CD8-positive, alpha-beta memory T cell (primary cell): Measurements from ENCODE around the gene MAP2. TPM values are rescaled to one million over a fixed set of nuclear protein-coding genes. Genes with fewer than 3 reads are reported as not detected.
A peak's percentile ranks its signal among the peaks of the same experiment; 100 is the strongest.

Source experiments
- CTCF ChIA-PET: fragments of 350-600 bp; sonication (Branson Sonifier 250); formaldehyde crosslinking; loops from one replicate; lab custom pipeline; 2021; ENCODE audit warnings: antibody characterized with exemption; lab: Charles Lee
- POLR2A ChIA-PET: fragments of 350-600 bp; sonication (Branson Sonifier 250); formaldehyde crosslinking; loops from one replicate; lab custom pipeline; 2021; ENCODE audit warnings: antibody characterized with exemption; lab: Charles Lee
- DNase-seq, 5 donors: peaks; one replicate each; pipeline versions ENCODE4 v3.0.0 to v3.0.0-alpha.2; 2020 to 2022; ENCODE audit warnings: mixed read lengths in 1 of 5
- H3K27ac ChIP-seq: one replicate; pipeline ENCODE4 v1.7.0; 2013; ENCODE audit warnings: low read depth, mild to moderate bottlenecking, low read length, moderate library complexity
- H3K27me3 ChIP-seq: 2 replicates; pipeline ENCODE4 v1.7.0; 2013; ENCODE audit warnings: low read length, mild to moderate bottlenecking; ENCODE audit not compliant: insufficient read depth, poor library complexity, severe bottlenecking
- H3K36me3 ChIP-seq: 2 replicates; pipeline ENCODE4 v1.7.0; 2013; ENCODE audit warnings: mild to moderate bottlenecking, low read length, moderate library complexity; ENCODE audit not compliant: insufficient read depth
- H3K4me1 ChIP-seq: 2 replicates; pipeline ENCODE4 v1.7.0; 2013; ENCODE audit warnings: mild to moderate bottlenecking, low read length, moderate library complexity; ENCODE audit not compliant: insufficient read depth
- H3K4me3 ChIP-seq: 2 replicates; pipeline ENCODE4 v1.7.0; 2013; ENCODE audit warnings: mild to moderate bottlenecking, low read length
- H3K9me3 ChIP-seq: 2 replicates; pipeline ENCODE4 v1.7.0; 2013; ENCODE audit warnings: mild to moderate bottlenecking, low read length
- H3K27ac Mint-ChIP-seq, 8 donors: one replicate each; pipeline ENCODE4 v1.8.0; 2020 to 2021; ENCODE audit warnings: mixed read lengths in 8 of 8, mild to moderate bottlenecking in 6 of 8, inconsistent platforms in 3 of 8, moderate library complexity in 3 of 8
- H3K27me3 Mint-ChIP-seq, 2 donors: one replicate each; pipeline ENCODE4 v1.8.0; 2020 to 2021; ENCODE audit warnings: mixed read lengths in 2 of 2, mild to moderate bottlenecking in 1 of 2, moderate library complexity in 1 of 2
- H3K36me3 Mint-ChIP-seq, 3 donors: one replicate each; pipeline ENCODE4 v1.8.0; 2020 to 2021; ENCODE audit warnings: mixed read lengths in 3 of 3, inconsistent platforms in 1 of 3, mild to moderate bottlenecking in 1 of 3
- H3K4me1 Mint-ChIP-seq, 3 donors: one replicate each; pipeline ENCODE4 v1.8.0; 2020 to 2021; ENCODE audit warnings: mixed read lengths in 3 of 3, inconsistent platforms in 1 of 3, mild to moderate bottlenecking in 1 of 3
- H3K4me3 Mint-ChIP-seq, 7 donors: one replicate each; pipeline ENCODE4 v1.8.0; 2020 to 2021; ENCODE audit warnings: mixed read lengths in 7 of 7, mild to moderate bottlenecking in 6 of 7, moderate library complexity in 4 of 7, inconsistent platforms in 2 of 7
- H3K9me3 Mint-ChIP-seq, 5 donors: one replicate each; pipeline ENCODE4 v1.8.0; 2020 to 2022; ENCODE audit warnings: mixed read lengths in 5 of 5, mild to moderate bottlenecking in 3 of 5, moderate library complexity in 2 of 5, inconsistent platforms in 1 of 5
- polyA plus RNA-seq: library from polyadenylated mRNA; unstranded; fragments of 300-500 nt; fragmentation: Illumina TruSeq; gene quantifications from one replicate; pipeline ENCODE4 v1.2.3, GENCODE V29; 2021
- total RNA-seq, 2 experiments: library from RNA; stranded (reverse); gene quantifications; one replicate each; pipeline ENCODE4 v1.2.3, GENCODE V29; 2021

Gene MAP2
- total and polyA plus RNA-seq, 3 experiments from 2014 or later = 0.08 TPM; not detected in 2

DNA sequence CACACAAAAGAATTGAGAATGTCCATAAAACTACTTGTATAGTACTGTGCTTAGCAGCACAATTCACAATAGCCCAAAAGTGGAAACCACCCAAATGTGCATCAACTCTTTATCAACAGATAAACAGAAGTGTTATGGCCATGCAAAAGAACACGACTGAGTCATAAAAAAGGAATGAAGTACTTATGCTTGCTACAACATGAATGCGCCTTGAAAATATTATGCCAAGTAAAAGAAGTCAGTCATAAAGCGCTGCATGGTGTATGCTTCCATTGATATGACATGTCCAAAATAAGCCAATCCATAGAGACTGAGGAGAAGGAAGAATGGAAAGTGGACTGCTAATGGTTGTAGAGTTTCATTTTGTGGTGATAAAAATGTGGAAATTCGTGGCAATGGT lies 12.1 kb upstream of the MAP2 start:
- H3K4me1 Mint-ChIP-seq = no peaks in the 10 kb centered on the region
- H3K36me3 ChIP-seq = no peaks in the 10 kb centered on the region
- no peak overlapping the region for H3K4me3 Mint-ChIP-seq
- H3K27ac ChIP-seq = no peak overlapping the region
- H3K27me3 Mint-ChIP-seq = no peaks in the 10 kb centered on the region
- no peaks in the 10 kb centered on the region for H3K4me1 ChIP-seq
- no peak overlapping the region for H3K27ac Mint-ChIP-seq
- H3K27me3 ChIP-seq = no peaks in the 10 kb centered on the region
- no peak overlapping the region for H3K4me3 ChIP-seq
- H3K36me3 Mint-ChIP-seq = no peaks in the 10 kb centered on the region
- H3K9me3 Mint-ChIP-seq = peaks cover 1 to 14% (median 4%) of the 10 kb centered on the region in 5 donors
- CTCF ChIA-PET = no interaction called here
- H3K9me3 ChIP-seq = no peaks in the 10 kb centered on the region
- POLR2A ChIA-PET = no interaction called here
- DNase-seq = no peak

GRCh38 chr2:209413311-209414014 lies 10.4 kb upstream of the MAP2 start:
- Mint-ChIP-seq H3K27me3 (no peaks in the 10 kb centered on the region), H3K9me3 (peaks cover 1 to 13% (median 4%) of the 10 kb centered on the region in 5 donors), H3K4me3 (no peak overlapping the region), H3K4me1 (no peaks in the 10 kb centered on the region), H3K36me3 (no peaks in the 10 kb centered on the region), H3K27ac (no peak overlapping the region)
- no peaks in the 10 kb centered on the region for H3K27me3 ChIP-seq
- ChIA-PET CTCF (no interaction called here), POLR2A (no interaction called here)
- no peak overlapping the region for H3K27ac ChIP-seq
- no peak for DNase-seq
- H3K4me3 ChIP-seq = no peak overlapping the region
- no peaks in the 10 kb centered on the region for H3K9me3 ChIP-seq
- no peaks in the 10 kb centered on the region for H3K36me3 ChIP-seq
- H3K4me1 ChIP-seq = no peaks in the 10 kb centered on the region

- ChIA-PET CTCF (no interaction called here), POLR2A (no interaction called here)
- Mint-ChIP-seq H3K9me3 (peaks cover 3 to 9% (median 8%) of the 10 kb centered on the region in 5 donors), H3K4me3 (no peak overlapping the region), H3K27me3 (no peaks in the 10 kb centered on the region), H3K4me1 (no peaks in the 10 kb centered on the region), H3K27ac (no peak overlapping the region), H3K36me3 (no peaks in the 10 kb centered on the region)
- H3K27ac ChIP-seq = no peak overlapping the region
- no peak overlapping the region for H3K4me3 ChIP-seq
- no peaks in the 10 kb centered on the region for H3K36me3 ChIP-seq
- H3K4me1 ChIP-seq = no peaks in the 10 kb centered on the region
- DNase-seq = no peak
- no peaks in the 10 kb centered on the region for H3K9me3 ChIP-seq
- H3K27me3 ChIP-seq = no peaks in the 10 kb centered on the region
These were observed 6.9 kb upstream of the MAP2 start for GRCh38 chr2:209416913-209417312.

- Histone ChIP-seq H3K4me1 (no peaks in the 10 kb centered on the region), H3K36me3 (no peaks in the 10 kb centered on the region), H3K4me3 (no peak overlapping the region), H3K27me3 (no peaks in the 10 kb centered on the region), H3K27ac (no peak overlapping the region), H3K9me3 (no peaks in the 10 kb centered on the region)
- no peak overlapping the region for H3K27ac Mint-ChIP-seq
- H3K9me3 Mint-ChIP-seq = peaks cover 0 to 5% (median 3%) of the 10 kb centered on the region in 5 donors
- peak overlapping the region in 1 of 7 donors; percentile 33 for H3K4me3 Mint-ChIP-seq
- POLR2A ChIA-PET = interaction anchor here (0.5 kb wide), 1 partner anchor 14 kb away, joined by 3 read pairs; no protein-coding TSS in a partner anchor
- peaks cover 8 to 27% of the 10 kb centered on the region in 2 donors for H3K27me3 Mint-ChIP-seq
- no peak for DNase-seq
- CTCF ChIA-PET = no interaction called here
- H3K4me1 Mint-ChIP-seq = peaks cover 13 to 16% (median 15%) of the 10 kb centered on the region in 3 donors
- H3K36me3 Mint-ChIP-seq = no peaks in the 10 kb centered on the region
These were observed 1.6 kb upstream of the MAP2 start for GRCh38 chr2:209422191-209422754.

DNA sequence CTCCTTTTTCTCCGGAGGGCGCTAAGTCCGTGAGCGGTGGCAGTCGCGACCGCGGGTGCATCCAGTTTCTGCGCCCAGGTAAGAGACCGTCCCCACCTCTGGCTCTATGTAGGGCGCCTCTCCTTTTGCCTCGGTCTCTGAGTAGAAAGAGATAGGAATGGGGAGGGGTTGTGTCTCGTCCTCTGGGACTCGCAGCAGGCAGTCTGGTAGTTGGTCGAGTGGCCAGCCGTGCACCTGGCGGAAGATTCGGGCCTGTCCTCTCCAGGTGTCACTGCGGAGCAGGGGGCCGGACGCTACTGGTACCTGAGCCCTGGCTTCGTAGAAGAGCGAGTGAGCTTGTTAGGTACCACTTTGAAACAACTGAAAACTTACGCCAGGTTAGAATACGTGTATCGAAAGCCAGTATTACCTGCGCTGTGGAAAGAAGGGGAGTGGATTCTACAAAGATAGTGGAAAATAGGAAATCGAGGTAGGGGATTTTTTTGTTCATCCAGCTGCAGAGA lies 403 bp downstream of the MAP2 start:
- POLR2A ChIA-PET = no interaction called here
- DNase-seq = peak in 1 of 5 donors; percentile 5
- Mint-ChIP-seq H3K27ac (peak overlapping the region in 1 of 8 donors; percentile 37), H3K27me3 (peaks cover 8 to 27% of the 10 kb centered on the region in 2 donors), H3K36me3 (no peaks in the 10 kb centered on the region), H3K4me3 (peak overlapping the region in 6 of 7 donors; percentile 24 to 79 (median 54)), H3K4me1 (peaks cover 13 to 16% (median 15%) of the 10 kb centered on the region in 3 donors), H3K9me3 (peaks cover 0 to 5% (median 0%) of the 10 kb centered on the region in 5 donors)
- H3K27ac ChIP-seq = no peak overlapping the region
- no peaks in the 10 kb centered on the region for H3K9me3 ChIP-seq
- CTCF ChIA-PET = no interaction called here
- H3K4me1 ChIP-seq = no peaks in the 10 kb centered on the region
- no peaks in the 10 kb centered on the region for H3K27me3 ChIP-seq
- H3K4me3 ChIP-seq = peak overlapping the region; percentile 43
- H3K36me3 ChIP-seq = no peaks in the 10 kb centered on the region

- Histone ChIP-seq H3K27me3 (no peaks in the 10 kb centered on the region), H3K27ac (no peak overlapping the region), H3K4me1 (no peaks in the 10 kb centered on the region), H3K36me3 (no peaks in the 10 kb centered on the region), H3K9me3 (no peaks in the 10 kb centered on the region), H3K4me3 (no peak overlapping the region)
- DNase-seq = no peak
- ChIA-PET CTCF (no interaction called here), POLR2A (no interaction called here)
- Mint-ChIP-seq H3K27ac (no peak overlapping the region), H3K4me3 (peak overlapping the region in 5 of 7 donors; percentile 24 to 79 (median 58)), H3K4me1 (peaks cover 13 to 16% (median 15%) of the 10 kb centered on the region in 3 donors), H3K9me3 (peaks cover 0 to 5% (median 0%) of the 10 kb centered on the region in 5 donors), H3K36me3 (no peaks in the 10 kb centered on the region), H3K27me3 (peaks cover 8 to 27% of the 10 kb centered on the region in 2 donors)
These were observed 1.1 kb downstream of the MAP2 start for GRCh38 chr2:209424781-209425470.

GRCh38 chr2:209425471-209426071 lies 1.7 kb downstream of the MAP2 start:
- Mint-ChIP-seq H3K4me3 (no peak overlapping the region), H3K27me3 (peaks cover 8 to 27% of the 10 kb centered on the region in 2 donors), H3K36me3 (no peaks in the 10 kb centered on the region), H3K27ac (no peak overlapping the region), H3K4me1 (peaks cover 13 to 16% (median 15%) of the 10 kb centered on the region in 3 donors), H3K9me3 (peaks cover 0 to 5% (median 0%) of the 10 kb centered on the region in 5 donors)
- Histone ChIP-seq H3K27me3 (no peaks in the 10 kb centered on the region), H3K4me3 (no peak overlapping the region), H3K36me3 (no peaks in the 10 kb centered on the region), H3K4me1 (no peaks in the 10 kb centered on the region), H3K27ac (no peak overlapping the region), H3K9me3 (no peaks in the 10 kb centered on the region)
- ChIA-PET CTCF (no interaction called here), POLR2A (no interaction called here)
- DNase-seq = no peak
